Measurements from ENCODE around the gene HEMK1.

HEMK1 gene

GRCh38 chr3:50616003-50616769, 46.9 kb downstream of the HEMK1 start:
- DNase-seq (ENCODE audit: low read depth): peak; percentile 69

DNA sequence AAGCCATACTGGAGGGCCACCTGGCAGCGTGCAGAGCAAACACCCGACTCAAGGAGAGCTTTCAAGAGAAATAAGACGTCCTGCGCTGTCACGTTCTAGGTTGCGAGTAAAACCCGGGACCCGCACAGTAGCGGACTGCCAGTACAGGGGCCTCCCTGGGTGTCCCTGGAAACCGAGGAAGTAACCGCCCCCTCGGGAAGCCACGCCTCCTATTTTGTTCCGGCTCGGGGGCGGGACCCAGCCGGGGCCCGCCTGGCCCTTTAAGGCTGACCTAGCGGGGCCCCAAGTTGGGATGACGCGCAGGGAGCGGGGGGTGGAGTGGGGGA, 47.4 kb downstream of the HEMK1 start:
- DNase-seq (ENCODE audit: low read depth): peak; percentile 91

DNA sequence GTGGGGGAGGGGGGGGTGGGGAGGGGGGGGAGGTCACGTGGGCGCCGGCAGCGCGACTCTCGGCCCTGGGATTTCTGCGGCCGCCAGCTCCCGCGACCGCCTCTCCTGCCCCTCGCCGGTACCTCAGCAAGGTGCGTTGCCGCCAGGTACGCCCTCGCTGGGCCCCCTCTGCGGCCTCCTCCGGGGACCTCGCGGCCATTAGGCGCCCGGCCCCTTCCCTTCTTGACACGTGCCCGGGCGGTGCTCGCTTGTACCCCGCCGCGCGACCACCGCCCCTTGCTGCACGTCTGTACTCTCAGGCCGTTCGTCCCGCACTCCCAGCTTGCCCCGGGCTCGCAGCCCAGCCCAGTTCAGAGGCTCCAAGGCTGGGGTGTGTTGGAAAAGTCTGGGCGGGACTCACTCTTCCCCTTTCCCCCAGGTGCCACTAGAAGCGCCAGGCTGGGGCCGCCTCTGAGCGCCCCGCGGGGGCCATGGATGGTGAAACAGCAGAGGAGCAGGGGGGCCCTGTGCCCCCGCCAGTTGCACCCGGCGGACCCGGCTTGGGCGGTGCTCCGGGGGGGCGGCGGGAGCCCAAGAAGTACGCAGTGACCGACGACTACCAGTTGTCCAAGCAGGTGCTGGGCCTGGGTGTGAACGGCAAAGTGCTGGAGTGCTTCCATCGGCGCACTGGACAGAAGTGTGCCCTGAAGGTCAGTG, 47.9 kb downstream of the HEMK1 start, which contains the start of gene MAPKAPK3:
TSS of gene MAPKAPK3 (plus strand) at position 56 of the 696 bp plus-strand sequence. CDS start at position 471, 415 bp downstream.
- DNase-seq (ENCODE audit: low read depth): no peak

DNA sequence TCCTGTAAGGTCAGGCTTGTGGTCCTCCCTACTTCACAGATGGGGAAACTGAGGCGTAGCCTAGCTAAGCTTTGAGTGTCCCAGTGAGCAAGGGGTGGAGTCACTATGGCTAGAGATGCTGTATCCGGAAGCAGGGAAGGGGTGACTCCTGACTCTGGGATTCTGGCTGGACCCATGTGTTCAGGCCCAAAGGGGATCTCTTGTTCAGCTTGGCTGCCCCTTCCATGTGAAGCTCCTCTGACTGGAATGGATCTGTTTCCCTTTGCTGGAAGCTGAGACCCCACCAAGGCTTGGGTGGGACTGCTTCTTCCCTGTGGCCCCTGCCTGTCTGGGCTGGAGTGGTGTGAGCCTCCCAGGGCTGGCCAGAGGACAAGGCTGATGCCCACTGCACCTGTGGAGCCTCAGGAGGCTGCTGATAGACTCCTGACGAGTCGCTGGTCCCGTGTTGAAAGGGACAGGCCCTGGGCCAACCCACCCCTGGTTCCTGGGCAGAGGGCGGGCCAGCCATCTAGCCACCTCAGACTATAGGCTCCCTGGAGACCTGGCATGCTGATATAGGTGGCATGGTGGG, 48.7 kb downstream of the HEMK1 start:
- no peak for DNase-seq (ENCODE audit: low read depth)

- DNase-seq (ENCODE audit: low read depth): no peak
Measured at GRCh38 chr3:50620420-50620819, 51.1 kb downstream of the HEMK1 start.

DNA sequence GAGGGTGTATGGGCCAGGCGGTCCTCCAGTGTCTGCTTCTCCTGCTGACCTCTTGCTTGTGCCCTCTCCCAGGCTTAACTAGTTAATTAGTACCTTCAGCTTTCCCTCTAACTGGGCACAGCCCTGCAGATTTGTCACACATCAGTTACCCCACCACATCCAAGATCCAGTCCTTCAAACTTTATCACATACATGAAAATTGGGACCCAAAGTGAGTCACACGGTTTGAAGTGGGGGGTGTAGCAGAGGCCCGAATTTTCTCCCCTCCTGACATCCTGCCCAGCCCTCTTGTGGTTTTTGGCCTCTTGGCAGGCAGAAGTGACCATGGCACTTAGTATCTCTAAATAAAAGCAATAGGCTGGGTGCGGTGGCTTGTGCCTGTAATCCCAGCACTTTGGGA, 51.5 kb downstream of the HEMK1 start:
- DNase-seq (ENCODE audit: low read depth): no peak

DNA sequence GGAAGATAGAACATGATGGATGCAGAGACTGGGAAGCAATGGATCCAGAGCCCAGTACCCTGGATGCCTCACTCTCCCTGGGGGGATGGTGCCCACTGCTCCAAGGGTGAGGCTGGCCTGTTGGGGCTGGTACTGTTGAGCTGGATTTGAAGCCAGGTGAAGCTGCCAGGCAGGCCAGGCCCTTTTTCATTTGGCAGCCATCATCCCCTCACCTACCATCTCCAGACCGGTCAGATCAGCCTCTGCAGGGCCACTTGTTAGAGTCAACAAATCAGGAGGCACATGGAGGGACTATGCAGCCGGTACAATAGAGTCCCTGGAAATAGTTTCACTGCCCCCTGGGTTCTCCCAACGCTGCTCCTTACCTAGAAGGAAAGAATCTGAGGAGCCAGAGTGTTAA, 53.6 kb downstream of the HEMK1 start:
- no peak for DNase-seq (ENCODE audit: low read depth)

DNA sequence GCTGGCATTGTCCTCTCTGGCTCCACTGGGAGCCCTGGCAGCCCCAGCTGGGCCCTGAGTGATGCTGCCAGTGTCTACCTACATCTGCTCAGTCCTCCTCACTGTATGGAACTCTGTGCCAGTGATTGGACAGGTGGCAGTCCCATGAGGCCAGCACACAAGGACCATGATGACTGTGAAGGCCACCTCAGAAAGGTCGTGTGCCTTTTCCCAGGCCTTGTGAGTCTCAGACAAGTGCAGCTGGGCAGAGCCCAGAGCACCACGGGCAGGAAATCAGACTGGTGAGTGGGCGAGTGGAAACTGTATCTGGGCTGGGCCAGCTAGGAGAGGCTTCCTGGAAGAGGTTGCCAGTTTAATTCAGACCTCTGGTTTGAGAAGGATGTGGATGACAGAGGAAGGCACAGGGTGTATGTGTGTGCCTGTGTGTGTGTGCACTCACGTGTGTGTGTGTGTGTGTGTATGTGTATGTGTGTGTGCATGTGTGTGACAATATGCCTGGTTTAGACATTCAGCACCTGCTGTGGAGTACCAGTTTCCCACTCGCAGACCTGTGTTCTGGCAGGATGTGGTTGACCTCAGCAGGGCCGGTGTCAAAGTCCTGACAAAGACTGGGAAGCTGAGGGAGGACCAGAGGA, 54.6 kb downstream of the HEMK1 start:
- no peak for DNase-seq (ENCODE audit: low read depth)

GRCh38 chr3:50624634-50625033, 55.3 kb downstream of the HEMK1 start:
- DNase-seq (ENCODE audit: low read depth): no peak

- DNase-seq (ENCODE audit: low read depth): no peak
Measured at GRCh38 chr3:50625231-50626182, 56.2 kb downstream of the HEMK1 start.

DNA sequence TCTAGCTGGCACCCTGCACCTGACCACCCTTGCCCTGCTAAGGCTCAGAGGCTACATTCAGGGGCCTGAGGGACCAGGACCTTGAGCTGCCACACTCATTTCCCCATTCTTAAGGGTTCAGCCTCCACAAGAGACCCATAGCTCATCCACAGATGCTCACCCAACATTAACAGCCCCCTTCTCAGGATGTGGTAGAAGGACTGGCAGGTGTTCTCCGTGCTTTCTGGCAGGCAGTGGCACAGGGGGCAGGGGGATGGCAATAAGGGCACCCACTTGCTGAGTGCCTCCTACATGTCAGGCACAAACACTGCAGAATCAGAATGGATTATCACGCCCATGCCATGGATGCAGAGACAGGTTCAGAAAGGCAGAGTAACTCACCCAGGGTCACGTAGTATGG, 57.1 kb downstream of the HEMK1 start:
- no peak for DNase-seq (ENCODE audit: low read depth)

DNA sequence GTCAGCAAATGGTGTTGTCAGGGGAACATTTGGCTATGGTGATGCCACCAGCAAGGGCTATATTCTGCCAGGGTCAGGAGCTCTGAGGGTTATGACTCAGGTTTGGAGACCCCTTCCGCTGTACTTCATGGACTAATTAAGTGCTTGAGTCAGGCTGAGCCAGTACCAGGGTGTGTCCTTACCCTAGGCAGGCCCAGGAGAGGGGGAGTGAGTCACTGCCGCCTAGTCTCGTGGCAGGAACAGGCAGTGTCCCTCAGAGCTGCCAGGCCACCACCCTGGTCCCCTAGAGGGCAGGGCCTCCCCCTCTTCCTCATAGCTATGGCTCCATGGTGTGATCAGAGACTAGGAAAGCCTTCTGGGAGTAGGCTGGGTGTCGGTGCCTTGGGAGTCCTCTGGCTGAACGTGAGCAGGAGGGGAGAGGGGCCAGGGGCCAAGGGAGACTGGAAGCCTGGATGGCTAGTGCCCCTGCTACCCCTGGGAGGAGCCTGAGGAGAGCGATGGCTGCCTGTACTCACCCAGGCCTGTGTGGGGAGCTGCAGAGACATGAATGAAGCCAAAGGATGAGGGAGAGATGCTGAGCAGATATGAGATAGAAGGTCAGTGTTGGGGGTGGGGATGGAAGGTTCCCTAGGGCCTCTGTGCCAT, 58.2 kb downstream of the HEMK1 start:
- no peak for DNase-seq (ENCODE audit: low read depth)

DNA sequence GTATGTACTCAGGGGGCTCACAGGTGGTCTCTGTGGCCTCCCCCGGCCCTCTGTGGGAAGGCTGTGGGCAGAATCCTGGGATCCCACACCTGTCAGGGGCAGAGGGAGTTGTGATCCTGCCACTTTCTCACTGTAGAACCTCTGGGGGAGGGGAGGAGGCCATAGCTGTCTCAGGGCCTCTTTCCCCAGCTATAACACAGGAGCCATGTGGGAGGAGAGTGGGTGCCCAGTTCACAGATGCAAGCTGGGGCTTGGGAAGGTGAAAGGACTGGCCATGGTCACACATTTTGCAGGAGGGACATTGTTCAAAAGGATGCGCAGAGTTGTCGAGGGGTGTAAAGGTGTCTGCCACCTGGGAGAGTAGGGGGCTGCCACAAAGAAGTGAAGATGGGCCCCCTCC, 59.3 kb downstream of the HEMK1 start:
- no peak for DNase-seq (ENCODE audit: low read depth)

DNA sequence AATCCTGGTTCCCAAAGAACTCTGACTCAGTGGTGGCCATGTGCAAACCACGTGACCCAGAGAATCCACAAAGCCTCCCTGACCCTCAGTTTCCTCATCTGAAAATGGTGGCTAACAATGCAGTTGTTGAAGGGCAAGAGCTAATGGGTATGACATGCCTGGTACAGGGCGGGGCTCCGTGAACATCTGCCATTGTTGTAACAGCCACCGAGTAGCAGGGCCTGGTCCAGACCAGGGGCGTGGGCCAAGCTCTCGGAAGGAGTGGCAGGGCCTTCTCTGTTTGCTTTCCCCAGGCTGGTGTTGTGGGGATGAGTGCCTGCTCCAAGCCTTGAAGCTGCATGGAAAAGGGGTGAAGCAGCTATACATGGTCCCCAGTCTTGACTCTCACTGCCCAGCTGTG, 61.1 kb downstream of the HEMK1 start:
- DNase-seq (ENCODE audit: low read depth): no peak

DNA sequence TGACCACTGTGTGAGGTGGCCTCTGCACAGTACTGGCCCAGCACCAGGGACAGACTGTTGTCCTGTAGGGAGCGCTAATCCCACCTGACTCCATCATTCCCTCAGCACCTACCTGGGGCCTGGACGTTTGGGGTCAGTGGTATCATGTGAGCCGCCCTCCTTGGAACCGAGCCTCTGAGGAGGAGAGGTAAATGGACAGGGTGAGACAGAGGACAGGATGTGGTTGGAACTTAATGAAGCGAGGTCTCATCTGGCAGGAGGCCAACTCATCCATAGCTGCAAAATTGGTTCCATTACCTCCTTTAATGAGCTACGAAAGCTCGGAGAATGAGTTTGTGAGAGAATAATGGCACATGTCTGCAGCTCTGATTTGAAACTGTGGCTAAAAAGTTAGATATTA, 61.6 kb downstream of the HEMK1 start:
- no peak for DNase-seq (ENCODE audit: low read depth)

GRCh38 chr3:50632450-50632849, 63.1 kb downstream of the HEMK1 start:
- no peak for DNase-seq (ENCODE audit: low read depth)

GRCh38 chr3:50633230-50633790, 64.0 kb downstream of the HEMK1 start:
- no peak for DNase-seq (ENCODE audit: low read depth)

GRCh38 chr3:50635066-50635465, 65.7 kb downstream of the HEMK1 start:
- DNase-seq (ENCODE audit: low read depth): no peak

DNA sequence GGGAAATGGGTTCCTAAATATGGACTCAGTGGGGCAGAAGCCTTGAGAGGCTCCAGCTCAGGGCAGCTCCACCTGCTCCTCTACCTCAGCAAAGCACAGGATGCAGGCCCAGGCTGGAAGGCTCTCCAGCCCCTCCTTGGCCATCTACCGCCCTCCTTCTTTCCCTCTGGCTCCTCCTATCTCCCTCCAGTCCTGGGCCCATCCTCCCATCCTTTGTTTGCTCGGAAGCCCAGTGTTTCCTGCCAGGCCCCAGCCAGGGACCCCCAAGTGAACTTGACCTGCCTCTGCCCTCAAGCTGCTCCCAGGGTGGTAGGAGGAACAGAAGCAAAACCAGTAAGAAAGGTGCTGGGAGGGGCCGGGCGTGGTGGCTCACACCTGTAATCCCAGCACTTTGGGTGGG, 67.7 kb downstream of the HEMK1 start:
- DNase-seq (ENCODE audit: low read depth): no peak

DNA sequence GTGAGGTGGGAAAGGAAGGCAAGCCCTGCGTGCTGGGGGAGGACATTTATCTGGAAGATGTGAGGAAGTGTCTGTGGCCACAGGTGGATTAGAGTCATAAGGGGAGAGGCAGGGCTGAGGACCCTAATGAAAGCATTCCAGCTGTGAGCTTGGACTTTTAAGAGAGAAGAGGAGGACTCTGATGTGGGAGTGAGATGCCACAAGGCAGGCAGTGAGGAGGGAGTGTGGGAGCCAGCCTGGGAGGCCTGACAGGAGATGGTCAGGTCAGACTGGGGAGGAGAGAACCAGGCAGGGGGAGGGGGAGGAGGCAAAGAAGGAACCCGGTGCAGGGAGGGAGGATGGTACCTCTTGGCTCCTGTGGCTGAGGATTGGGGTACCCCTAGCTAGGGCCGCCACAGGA, 68.6 kb downstream of the HEMK1 start:
- DNase-seq (ENCODE audit: low read depth): no peak

DNA sequence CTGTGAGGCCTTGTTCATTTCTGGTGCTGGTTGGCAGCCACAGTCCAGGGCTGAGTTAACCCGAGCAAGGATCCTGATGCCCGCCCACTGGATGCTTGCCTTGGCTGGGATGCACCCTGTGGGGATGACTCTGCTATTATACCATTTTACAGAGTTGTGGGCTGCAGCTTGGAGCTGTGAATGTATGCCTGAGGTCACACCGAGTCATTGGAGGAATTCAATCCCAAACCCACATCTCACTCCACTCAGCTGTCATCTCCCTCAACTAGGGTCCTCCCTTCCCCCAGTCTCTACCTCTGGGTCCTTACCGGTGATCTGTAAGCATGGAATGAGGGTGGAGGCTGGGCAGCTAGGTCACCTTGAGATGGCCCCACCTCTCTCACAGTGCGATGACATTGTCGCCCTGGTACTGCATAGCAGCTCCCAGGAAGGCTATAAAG, 69.8 kb downstream of the HEMK1 start:
- DNase-seq (ENCODE audit: low read depth): no peak
